GM19438 (cell line): Measurements from ENCODE around the gene SNRNP40.
"Not testable (repeated sequence)": the region's sequence is repeated elsewhere in the genome, so short reads cannot be mapped to it uniquely, and the experiment has no call there.

Experiments
- ATAC-seq: cut with Tn5 transposase; IDR thresholded peaks from one replicate; pipeline ENCODE4 v1.9.1; 2021; ENCODE audit warnings: low read depth; ENCODE audit not compliant: unreplicated experiment

The SNRNP40 gene

GRCh38 chr1:31287791-31288190 lies 8.8 kb downstream of the SNRNP40 start:
- ATAC-seq: not testable (repeated sequence)

DNA sequence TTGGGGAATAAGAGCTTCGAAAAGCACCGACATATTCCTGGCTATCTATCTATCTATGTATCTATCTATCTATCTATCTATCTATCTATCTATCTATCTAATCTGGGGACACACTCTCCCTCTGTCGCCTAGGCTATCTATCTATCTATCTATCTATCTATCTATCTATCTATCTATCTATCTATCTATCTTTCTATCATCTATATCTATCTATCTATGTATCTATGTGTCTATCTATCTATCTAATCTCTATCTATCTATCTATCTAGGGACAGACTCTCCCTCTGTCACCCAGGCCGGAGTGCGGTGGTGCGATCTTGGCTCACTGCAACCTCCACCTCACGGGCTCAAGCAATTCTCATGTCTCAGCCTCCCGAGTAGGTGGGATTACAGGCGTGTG lies 14.2 kb downstream of the SNRNP40 start:
- ATAC-seq: not testable (repeated sequence)

DNA sequence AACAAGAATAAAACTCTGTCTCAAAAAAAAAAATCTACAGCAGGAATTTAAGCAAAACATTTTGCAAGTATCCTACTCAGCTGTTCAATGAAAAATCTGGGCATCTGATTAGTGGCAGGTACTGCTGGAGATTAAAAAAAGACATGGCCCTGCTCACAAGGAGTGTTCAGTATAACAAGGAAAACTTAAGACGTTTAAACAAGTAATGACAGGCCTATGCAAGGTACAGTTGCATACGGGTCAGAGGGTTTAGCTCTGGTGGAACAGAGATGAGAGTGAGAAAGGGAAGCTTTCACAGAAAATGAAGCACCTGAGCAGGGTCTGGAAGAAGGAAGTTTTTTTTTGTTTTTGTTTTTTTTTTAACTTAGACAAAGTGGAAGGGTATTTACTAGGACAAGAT lies 23.0 kb downstream of the SNRNP40 start:
- ATAC-seq: no peak

DNA sequence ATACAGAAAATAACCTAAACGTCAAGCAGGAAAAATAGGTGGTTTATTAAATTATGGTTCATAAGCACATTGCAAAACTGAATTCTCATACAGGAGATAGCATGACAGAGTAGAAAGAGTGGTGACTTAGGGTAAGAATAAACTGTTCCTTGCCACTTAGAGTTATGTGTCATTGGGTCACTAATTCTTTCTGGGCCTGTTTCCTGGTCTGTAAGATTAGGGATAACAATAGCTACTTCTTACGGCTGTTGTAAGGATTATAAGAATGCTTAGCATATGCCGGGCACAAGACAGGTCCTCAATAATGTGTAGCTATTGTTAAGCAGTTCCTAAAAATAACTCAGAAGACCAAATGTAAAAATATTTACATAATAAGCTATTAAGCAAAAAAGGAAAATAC lies 24.2 kb downstream of the SNRNP40 start:
- no peak for ATAC-seq

DNA sequence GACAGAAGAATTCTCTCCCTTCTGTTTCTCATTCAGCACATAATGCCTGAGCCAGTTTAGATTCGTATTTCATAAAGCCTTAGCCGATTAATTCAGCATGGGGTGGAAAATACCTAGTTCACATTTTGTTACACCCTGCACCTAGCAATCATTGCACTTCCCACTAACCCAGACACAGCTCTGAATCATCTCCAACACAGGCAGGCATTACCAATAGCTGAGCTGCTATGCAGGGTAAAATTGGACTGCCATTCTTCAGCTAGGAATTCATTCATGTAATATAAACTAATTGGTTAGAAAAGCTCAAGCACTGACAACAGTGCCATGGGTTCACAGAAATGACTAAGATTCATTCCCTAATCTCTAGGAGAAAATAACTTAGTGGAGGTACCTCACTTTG lies 30.0 kb downstream of the SNRNP40 start:
- no peak for ATAC-seq

- ATAC-seq: no peak
Measured at GRCh38 chr1:31264790-31265386, 31.7 kb downstream of the SNRNP40 start.

DNA sequence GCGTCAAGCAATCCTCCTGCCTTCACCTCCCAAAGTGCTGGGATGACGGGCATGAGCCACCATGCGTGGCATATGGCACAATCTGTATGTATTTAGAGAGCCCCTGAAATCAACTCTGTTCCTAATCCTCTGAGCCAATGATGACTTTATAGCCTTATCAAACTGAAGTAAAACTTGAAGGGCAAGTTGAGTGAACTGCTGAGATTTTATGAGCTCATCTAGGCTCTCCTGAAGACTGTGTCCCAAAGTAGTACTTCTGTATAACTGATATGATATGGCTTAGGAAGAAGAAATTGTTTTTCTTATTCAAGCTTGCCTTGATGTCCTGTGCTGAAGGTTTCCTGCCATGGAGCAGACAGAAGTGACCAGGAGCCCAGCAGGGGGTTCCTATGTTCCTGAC lies 33.2 kb downstream of the SNRNP40 start:
- no peak for ATAC-seq

DNA sequence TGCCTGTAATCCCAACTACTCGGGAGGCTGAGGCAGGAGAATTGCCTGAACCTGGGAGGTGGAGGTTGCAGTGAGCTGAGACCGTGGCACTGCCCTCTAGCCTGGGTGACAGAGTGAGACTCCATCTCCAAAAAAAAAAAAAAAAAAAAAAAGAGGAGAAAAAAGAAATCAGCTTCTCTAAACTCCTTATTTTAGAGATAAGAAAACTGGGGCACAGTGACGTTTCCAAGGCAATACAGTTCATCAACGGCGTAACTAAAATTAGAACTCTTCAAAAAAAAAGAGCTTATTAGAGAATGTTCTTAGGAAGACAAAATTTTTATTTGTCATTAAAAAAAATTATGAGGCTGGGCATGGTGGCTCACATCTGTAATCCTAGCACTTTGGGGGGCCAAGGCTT lies 34.2 kb downstream of the SNRNP40 start:
- not testable (repeated sequence) for ATAC-seq

DNA sequence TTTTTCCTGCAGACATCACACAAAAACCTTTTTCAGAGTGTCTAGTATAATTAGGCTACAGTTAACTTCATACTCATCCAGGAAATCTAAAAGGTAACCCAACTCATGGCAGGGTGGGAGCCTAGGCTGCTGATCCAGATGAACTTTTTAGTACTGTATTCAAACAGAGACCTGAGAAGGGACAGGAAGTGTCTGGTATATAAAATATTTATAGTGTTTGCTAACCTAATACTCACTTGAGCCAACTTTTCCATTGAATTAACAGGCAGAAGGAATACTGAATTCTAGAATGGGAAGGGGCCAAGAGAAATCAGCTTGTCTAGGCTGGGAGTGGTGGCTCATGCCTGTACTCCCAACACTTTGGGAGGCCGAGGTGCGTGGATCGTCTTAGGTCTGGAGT lies 34.7 kb downstream of the SNRNP40 start:
- ATAC-seq: no peak

DNA sequence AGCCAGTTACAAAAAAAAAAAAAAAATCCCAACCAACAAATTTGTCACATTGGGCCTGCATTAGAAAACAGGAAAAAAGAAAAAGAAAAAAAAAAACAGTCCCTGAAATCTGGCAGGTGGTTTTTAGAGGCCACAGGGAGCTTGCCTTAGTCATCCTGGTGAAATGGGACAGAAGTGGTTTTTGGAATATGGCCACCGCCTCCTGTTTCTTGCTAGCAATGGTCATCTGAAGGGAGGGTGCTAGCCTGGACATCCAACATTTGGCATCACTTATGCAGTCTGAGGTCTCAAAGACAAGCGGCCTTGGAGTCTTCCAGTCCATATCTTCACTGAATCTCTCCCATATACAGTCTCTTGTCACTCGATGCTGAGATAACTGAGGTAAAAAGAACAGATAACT lies 36.8 kb downstream of the SNRNP40 start:
- ATAC-seq: no peak

DNA sequence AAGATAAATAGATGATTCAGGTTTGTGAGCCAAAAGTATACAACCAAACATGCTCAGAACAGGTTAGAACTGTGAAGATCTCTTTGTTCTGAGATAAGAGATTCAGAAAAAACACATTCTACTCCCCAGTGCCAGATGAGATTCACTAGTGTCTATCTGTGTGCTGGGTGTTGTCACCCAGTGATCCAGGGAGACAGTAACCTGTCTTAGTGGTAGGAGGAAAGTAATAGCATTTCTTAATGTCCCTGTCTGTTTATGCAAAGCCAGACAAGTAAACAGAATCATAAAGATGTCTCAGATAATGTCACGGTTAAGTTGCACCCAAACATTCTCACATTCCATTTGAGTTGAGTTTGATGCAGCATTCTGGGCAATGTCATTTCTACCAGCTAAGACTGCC lies 38.0 kb downstream of the SNRNP40 start:
- ATAC-seq: no peak

GRCh38 chr1:31257213-31257612 lies 39.4 kb downstream of the SNRNP40 start:
- no peak for ATAC-seq

GRCh38 chr1:31249854-31250253 lies 46.7 kb downstream of the SNRNP40 start:
- ATAC-seq: no peak

- ATAC-seq: no peak
Measured at GRCh38 chr1:31248276-31248675, 48.3 kb downstream of the SNRNP40 start.

DNA sequence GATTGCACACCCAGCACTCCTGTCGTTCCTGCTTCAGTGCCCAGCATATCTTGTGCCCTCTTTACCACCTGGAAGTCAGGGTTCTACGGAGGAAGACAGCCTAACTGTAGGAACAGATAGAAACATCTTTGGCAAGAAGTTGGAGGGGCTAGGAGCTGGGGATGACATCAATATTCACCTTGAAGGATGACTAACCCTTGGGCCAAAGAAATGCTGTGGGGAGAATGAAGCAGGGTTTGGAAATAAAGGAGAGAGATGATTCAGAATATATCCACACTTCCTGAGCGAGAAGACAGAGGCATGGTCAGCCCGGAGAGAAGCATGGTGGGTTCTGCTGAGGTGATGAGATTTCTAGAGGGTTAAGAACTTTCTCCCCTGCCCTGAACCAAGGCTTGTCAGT lies 52.3 kb downstream of the SNRNP40 start:
- no peak for ATAC-seq

GRCh38 chr1:31243501-31244286 lies 52.9 kb downstream of the SNRNP40 start:
- no peak for ATAC-seq

- no peak for ATAC-seq
Measured at GRCh38 chr1:31241321-31241720, 55.3 kb downstream of the SNRNP40 start.

DNA sequence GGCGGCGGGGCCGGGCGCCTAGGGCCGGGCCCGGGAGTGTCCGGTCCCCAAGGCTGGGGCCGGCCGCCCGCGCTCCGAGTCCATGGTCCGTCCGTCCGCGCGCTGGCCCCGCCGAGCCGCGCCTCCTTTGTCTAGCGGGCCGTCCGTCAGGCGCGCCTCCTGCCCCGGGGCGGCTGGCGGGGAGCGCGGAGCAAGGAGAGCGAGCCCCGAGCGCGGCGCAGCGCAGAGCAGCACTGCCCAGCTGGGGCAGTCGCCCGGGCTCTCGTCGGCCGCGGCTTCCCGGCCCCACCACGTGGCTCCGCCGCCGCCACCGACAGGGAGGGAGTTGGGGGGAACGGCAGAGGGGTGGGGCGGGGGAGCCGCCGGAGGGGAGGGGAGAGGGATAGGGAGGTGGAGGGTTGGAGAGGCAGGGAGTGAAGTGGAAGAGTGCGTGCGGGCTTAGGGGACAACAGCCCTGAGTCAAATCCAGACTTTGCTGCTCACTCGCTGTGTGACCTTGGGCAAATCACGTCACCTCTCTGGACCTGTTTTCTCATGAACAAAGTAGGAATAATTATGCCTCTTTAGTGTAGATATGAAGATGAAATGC lies 56.8 kb downstream of the SNRNP40 start, which contains the start of gene NKAIN1:
TSS of gene NKAIN1 (minus strand) at position 235 of the 589 bp plus-strand sequence. CDS start 340 bp downstream, outside the sequence.
- ATAC-seq: no peak

GRCh38 chr1:31238986-31239613 lies 57.5 kb downstream of the SNRNP40 start:
- no peak for ATAC-seq

DNA sequence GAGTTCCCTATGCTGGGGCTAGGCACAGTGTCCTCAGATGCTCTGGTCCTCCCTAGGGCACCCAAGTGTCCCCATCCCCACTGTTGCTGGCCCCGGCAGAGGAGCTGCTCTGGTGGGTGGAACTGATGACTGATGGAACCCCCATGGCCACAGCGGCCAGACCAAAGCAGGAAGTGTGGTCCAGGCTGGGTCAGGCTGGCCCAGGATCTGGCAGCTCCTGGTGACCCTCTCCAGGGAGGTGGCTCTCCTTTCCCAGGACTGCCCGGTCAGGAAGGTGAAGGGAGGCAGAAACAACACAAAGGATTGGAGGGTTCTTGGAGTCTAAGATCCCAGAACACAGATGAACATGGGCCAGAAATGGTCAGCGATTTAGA lies 58.0 kb downstream of the SNRNP40 start:
- ATAC-seq: no peak

DNA sequence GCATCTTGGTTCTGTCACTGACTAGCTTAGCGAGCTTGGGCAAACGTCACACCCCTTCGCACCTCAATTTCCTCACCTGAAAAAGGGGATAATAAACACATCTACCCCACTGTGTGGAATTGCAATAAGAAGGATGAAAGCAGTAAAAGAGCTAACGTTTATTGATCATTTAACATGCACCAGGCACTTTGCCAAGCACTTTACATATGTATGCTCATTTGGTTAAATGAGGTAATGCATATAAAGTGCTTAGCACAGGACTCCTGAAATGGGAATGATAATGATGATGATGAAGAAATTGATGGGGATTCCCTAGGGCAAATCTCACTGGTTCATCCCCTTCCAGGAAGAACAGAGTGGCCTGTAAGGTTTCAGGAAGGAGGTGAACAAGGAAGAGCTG lies 61.7 kb downstream of the SNRNP40 start:
- no peak for ATAC-seq
